GM19043 (cell line): ENCODE data around the gene CIAO2B.

ENCODE experiments used
- ATAC-seq: cut with Tn5 transposase; IDR thresholded peaks from one replicate; pipeline ENCODE4 v1.9.1; 2021; ENCODE audit warnings: low read depth; ENCODE audit not compliant: unreplicated experiment

CIAO2B gene

DNA sequence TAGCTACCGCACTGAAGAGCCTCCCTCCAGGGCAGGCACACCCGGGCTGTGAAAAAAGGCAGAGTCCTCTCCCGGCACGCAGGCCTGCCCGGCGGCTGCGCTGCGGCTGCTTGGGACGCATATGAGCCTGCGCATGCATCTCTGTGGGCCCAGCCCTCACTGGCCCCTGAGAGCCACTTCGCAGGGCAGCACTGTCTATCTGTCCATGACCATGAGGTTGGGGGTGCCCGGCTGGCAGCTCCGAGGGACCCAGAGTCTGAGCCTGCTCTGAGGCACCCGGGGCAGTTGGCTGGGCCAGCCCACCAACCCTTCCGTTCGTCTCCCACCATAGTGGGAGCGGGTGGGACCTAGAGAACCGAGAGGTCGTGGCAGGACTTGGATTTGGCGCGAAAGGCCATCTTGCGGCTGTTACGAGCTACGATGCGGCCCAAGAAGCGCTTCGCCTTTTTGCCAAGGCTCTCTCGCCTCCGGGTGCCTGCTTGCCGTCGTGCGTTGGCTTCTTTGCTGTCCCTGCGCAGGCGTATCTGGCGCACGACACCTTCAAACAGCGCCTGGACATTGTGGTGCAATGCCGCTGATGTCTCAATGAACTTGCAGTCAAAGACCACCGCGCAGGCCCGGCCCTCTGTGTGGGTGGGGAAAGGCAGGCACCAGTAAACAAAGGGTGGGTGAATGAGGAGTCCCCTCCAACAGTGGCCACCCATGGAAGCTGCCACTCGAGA is 12.3 kb downstream of the CIAO2B start:
- no peak for ATAC-seq

- ATAC-seq, result no peak
Observed at GRCh38 chr16:66920924-66921680, 13.1 kb downstream of the CIAO2B start.

GRCh38 chr16:66920299-66920590 is 14.0 kb downstream of the CIAO2B start:
- ATAC-seq, result no peak

GRCh38 chr16:66919569-66920298 is 14.5 kb downstream of the CIAO2B start:
- ATAC-seq, result no peak

DNA sequence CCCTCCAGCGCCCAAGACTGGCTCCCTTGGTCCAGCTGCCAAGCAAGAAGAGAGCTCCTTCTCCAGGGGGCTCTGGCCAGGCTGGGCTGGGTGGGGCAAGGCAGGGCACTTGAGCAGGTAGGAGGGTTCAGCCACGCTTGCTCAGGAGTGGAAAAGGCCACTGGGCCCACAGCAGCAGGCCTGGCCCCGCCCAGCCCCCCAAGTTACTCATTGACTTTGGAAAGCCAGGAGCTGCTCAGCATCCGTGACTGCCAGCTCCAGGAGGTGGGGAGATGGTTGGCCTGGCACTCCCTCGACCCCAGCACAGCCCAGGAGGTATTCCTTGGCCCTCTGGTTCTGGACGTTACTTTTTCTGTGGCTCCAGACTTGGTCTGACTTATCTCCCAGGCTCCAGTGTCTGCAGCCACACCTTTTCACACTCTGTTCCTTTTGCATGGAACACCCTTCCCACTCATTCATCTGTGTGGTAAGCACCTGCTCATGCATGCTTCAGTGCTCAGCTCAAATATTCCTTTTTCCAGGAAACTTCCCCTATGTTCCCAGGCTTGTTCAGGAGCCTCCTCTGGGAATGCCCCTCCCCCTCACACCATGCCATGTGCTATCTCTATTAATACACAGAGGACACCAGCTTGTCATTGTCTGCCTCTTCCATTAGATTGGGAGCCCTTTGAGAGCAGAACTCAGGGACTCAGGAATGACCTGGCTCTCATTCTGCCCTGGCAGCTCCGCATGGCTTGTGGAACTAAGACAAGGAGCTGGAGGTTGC is 15.2 kb downstream of the CIAO2B start, which contains the start of gene CDH16:
CDH16 (minus strand) TSS at position 83 of the 766 bp plus-strand sequence. CDS start 820 bp downstream, outside the sequence.
- no peak for ATAC-seq

DNA sequence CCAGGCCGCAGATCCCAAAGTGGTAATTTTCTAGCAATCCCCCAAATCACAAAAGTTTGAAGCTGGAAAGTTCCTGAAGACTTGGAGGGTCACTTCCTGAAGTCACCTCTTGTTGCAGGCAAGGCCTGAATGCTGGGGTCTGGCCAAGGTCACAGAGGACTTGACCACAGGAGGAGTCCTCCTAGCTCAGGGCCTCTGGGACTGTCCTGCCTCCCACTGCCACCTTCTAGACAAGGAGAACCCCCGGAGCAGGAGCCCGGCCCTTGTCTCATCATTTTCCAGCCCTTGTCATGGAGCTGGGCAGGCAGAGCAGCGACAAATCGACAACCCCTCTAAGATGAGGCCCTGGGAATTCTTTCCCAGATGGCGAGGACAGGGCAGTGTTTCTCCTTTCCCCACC is 15.8 kb downstream of the CIAO2B start:
- no peak for ATAC-seq

DNA sequence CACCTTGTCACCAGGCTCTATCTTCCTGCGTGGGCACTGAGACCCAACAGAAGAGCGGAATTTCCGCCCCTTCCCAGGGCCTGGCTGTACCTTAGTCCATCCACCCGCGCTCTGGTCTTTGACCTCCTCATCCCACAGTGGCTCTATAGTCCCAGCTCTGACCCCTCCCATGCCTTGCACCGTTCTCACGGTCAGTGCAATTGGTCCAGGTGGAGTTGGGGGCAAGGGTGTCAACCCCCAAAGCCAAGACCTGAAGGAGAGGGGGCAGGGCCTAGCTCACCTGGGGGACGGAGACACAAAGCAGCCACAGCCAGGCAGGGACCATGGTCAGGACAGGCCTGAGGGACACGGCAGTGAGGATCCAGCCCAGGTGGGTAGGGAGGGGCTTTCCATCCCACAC is 16.5 kb downstream of the CIAO2B start:
- ATAC-seq, result no peak

GRCh38 chr16:66916518-66916917 is 17.7 kb downstream of the CIAO2B start:
- no peak for ATAC-seq

- no peak for ATAC-seq
Observed at GRCh38 chr16:66915041-66915440, 19.2 kb downstream of the CIAO2B start.

DNA sequence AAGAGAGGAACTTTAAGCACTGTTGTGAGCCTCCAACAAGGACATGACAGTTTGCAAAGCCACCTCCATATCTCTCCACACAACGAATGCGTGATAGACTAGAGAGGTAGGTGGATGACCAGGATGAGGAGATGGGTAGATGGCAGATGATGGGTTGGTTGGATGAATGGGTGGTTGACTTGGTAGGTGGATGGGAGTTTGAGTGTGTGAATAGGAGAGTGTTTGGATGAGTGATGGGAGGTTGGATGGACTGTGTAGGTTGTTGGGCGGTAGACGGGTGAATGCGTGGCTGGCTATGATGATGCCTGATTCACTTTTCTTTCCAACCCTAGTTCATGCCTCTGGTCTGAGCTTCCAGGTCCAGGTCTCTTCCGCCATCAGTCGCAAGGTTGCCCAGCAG is 19.7 kb downstream of the CIAO2B start:
- no peak for ATAC-seq

- ATAC-seq, result no peak
Observed at GRCh38 chr16:66913711-66914110, 20.5 kb downstream of the CIAO2B start.

DNA sequence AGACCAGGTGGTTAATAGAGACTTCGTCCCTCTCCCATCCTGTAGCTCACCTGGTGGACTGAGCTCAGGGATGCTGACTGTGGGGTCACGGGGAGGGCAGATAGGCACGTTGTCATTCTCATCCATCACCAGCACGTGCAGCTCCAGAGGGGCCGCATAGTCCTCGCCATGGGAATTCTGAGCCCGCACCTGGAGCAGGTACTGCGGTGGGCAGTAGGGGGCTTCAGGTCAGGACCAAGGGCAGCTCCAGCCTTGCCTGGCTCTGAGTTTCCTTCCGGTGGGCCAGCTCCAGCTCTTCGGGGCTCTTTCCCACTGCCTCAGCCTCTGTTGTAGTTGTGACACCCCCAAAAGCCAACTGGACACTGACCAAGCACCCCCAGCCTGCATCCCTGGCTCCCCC is 21.1 kb downstream of the CIAO2B start:
- no peak for ATAC-seq

DNA sequence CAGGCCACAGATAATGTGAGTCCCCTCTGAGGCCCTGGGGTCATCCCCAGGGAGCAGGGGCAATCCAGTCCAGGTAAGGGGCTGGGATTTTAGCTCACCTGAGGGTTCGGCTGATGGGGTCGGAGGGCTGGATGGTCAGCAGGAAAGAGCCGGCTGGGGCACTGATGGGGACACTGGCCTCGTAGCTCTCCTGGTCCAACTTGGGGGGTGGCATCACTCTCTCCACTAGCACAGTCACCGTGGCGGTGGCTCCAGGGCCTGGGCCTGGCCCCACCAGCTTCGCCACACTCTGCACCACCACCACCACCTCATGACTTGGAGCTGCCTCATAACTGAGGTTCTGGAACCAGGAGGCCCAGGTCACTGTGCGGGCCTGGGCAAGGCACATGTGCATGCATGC is 22.4 kb downstream of the CIAO2B start:
- no peak for ATAC-seq

GRCh38 chr16:66911112-66911511 is 23.1 kb downstream of the CIAO2B start:
- ATAC-seq, result no peak

DNA sequence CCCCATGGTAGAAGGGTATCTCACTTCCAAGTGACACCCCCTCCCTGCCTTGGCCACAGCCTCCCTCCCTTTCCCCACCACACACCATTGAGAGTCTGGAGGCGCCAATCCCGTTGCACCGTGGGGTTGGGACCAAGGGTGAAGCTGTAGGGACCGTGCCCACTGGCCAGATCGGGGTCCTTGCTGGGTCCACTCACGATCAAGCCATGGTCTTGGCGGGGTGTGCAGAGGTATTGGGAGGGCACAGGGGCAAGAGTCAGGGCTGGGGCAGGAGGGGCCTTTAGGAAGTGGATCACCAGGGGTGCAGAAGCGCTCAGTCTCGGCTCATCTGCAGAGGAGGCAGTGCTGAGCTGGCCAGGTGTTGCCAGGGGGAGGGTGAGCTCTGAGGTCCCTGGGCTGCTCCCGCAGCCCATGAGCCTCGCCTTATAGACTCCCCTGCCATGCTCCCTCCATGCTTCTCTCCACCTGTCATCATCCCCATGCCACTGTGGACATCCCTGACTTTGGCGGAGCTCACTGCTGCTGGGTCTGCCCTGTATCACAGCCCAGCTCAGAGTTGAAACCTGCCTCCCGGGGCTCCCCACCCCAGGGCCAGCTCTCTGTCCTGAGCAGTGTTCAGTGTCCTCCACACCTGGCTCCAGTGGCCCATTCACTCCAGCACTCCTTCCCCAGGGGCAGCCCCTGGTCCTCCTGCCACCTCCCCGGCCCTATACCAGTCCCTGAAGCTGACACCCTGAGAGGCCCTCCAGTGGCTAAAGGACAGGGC is 23.8 kb downstream of the CIAO2B start:
- ATAC-seq, result no peak

- ATAC-seq, result no peak
Observed at GRCh38 chr16:66908762-66909559, 25.2 kb downstream of the CIAO2B start.

- no peak for ATAC-seq
Observed at GRCh38 chr16:66908116-66908515, 26.1 kb downstream of the CIAO2B start.

- ATAC-seq, result no peak
Observed at GRCh38 chr16:66906916-66907836, 27.0 kb downstream of the CIAO2B start.
